ENCODE results near the gene LRWD1.

DNA sequence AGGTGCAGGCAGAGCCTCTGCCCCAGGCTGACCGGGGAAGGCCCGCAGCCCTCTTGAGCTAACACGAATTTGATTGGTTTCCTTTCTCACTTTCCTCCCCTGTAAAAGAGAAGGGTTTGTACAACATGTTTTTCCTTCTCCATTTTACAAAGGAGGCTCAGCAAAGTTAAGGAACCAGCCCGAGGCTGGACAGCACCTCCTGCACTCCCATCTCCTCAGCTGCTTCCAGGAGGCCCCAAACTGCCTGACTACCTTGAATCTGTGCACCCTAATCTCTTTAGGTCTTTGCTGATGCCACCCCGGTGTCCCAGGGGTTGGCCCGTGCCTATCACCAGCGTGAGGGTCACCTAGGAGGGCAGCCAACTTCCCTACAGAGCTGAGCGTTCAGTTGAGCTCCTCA, 4.3 kb upstream of the LRWD1 start:
- TF ChIP-seq, protein P1, sequence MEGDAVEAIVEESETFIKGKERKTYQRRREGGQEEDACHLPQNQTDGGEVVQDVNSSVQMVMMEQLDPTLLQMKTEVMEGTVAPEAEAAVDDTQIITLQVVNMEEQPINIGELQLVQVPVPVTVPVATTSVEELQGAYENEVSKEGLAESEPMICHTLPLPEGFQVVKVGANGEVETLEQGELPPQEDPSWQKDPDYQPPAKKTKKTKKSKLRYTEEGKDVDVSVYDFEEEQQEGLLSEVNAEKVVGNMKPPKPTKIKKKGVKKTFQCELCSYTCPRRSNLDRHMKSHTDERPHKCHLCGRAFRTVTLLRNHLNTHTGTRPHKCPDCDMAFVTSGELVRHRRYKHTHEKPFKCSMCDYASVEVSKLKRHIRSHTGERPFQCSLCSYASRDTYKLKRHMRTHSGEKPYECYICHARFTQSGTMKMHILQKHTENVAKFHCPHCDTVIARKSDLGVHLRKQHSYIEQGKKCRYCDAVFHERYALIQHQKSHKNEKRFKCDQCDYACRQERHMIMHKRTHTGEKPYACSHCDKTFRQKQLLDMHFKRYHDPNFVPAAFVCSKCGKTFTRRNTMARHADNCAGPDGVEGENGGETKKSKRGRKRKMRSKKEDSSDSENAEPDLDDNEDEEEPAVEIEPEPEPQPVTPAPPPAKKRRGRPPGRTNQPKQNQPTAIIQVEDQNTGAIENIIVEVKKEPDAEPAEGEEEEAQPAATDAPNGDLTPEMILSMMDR (IDR thresholded peaks at IDR 0.05), result no peak
- TF ChIP-seq, protein P2, sequence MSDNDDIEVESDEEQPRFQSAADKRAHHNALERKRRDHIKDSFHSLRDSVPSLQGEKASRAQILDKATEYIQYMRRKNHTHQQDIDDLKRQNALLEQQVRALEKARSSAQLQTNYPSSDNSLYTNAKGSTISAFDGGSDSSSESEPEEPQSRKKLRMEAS (IDR thresholded peaks at IDR 0.05; ENCODE audit: low read depth), result no peak
- TF ChIP-seq RFX5 (IDR thresholded peaks at IDR 0.05; ENCODE audit: low read length) (no peak), JUND (IDR thresholded peaks at IDR 0.05) (no peak), POLR2AphosphoS5 (IDR thresholded peaks at IDR 0.05; ENCODE audit: low read depth, low read length) (no peak), TCF12 (IDR thresholded peaks at IDR 0.05) (no peak), TAF1 (IDR thresholded peaks at IDR 0.05; ENCODE audit: borderline replicate concordance, low read depth, low read length) (no peak), NRF1 (IDR thresholded peaks at IDR 0.05; ENCODE audit: low read depth, low read length) (no peak), SMC3 (IDR thresholded peaks at IDR 0.05; ENCODE audit: low read depth, low read length) (no peak), MEF2A (IDR thresholded peaks at IDR 0.05; ENCODE audit: borderline replicate concordance, low read depth) (no peak)
- TF ChIP-seq, protein P3, sequence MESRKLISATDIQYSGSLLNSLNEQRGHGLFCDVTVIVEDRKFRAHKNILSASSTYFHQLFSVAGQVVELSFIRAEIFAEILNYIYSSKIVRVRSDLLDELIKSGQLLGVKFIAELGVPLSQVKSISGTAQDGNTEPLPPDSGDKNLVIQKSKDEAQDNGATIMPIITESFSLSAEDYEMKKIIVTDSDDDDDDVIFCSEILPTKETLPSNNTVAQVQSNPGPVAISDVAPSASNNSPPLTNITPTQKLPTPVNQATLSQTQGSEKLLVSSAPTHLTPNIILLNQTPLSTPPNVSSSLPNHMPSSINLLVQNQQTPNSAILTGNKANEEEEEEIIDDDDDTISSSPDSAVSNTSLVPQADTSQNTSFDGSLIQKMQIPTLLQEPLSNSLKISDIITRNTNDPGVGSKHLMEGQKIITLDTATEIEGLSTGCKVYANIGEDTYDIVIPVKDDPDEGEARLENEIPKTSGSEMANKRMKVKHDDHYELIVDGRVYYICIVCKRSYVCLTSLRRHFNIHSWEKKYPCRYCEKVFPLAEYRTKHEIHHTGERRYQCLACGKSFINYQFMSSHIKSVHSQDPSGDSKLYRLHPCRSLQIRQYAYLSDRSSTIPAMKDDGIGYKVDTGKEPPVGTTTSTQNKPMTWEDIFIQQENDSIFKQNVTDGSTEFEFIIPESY (IDR thresholded peaks at IDR 0.05; ENCODE audit: borderline replicate concordance, low read depth), result no peak
- TF ChIP-seq, protein P4, sequence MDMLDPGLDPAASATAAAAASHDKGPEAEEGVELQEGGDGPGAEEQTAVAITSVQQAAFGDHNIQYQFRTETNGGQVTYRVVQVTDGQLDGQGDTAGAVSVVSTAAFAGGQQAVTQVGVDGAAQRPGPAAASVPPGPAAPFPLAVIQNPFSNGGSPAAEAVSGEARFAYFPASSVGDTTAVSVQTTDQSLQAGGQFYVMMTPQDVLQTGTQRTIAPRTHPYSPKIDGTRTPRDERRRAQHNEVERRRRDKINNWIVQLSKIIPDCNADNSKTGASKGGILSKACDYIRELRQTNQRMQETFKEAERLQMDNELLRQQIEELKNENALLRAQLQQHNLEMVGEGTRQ (IDR thresholded peaks at IDR 0.05; ENCODE audit: borderline replicate concordance, low read depth, low read length), result no peak
- TF ChIP-seq, protein P5, sequence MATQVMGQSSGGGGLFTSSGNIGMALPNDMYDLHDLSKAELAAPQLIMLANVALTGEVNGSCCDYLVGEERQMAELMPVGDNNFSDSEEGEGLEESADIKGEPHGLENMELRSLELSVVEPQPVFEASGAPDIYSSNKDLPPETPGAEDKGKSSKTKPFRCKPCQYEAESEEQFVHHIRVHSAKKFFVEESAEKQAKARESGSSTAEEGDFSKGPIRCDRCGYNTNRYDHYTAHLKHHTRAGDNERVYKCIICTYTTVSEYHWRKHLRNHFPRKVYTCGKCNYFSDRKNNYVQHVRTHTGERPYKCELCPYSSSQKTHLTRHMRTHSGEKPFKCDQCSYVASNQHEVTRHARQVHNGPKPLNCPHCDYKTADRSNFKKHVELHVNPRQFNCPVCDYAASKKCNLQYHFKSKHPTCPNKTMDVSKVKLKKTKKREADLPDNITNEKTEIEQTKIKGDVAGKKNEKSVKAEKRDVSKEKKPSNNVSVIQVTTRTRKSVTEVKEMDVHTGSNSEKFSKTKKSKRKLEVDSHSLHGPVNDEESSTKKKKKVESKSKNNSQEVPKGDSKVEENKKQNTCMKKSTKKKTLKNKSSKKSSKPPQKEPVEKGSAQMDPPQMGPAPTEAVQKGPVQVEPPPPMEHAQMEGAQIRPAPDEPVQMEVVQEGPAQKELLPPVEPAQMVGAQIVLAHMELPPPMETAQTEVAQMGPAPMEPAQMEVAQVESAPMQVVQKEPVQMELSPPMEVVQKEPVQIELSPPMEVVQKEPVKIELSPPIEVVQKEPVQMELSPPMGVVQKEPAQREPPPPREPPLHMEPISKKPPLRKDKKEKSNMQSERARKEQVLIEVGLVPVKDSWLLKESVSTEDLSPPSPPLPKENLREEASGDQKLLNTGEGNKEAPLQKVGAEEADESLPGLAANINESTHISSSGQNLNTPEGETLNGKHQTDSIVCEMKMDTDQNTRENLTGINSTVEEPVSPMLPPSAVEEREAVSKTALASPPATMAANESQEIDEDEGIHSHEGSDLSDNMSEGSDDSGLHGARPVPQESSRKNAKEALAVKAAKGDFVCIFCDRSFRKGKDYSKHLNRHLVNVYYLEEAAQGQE (IDR thresholded peaks at IDR 0.05; ENCODE audit: low read depth, low read length), result no peak
